LHCN-M2 (cell line): Measurements from ENCODE around the gene EEF2KMT. TPM values are rescaled to one million over a fixed set of nuclear protein-coding genes. Genes with fewer than 3 reads are reported as not detected.
"Not testable (repeated sequence)": the region's sequence is repeated elsewhere in the genome, so short reads cannot be mapped to it uniquely, and the experiment has no call there.

Experiments used
- DNase-seq: peaks from one replicate; pipeline ENCODE4 v3.0.0-alpha.2; 2012; ENCODE audit warnings: low read depth
- total RNA-seq: library from RNA; depleted of rRNA; stranded (reverse); fragments of >200 nt; gene quantifications from 2 replicates; pipeline ENCODE4 v1.2.3, GENCODE V29; 2014

The EEF2KMT gene
- total RNA-seq, 1 experiment from 2014 or later, result 26.1 TPM

- DNase-seq, result not testable (repeated sequence)
These were observed 1.0 kb downstream of the EEF2KMT start for GRCh38 chr16:5096437-5097060.

- DNase-seq, result not testable (repeated sequence)
These were observed 2.3 kb downstream of the EEF2KMT start for GRCh38 chr16:5095145-5095830.

GRCh38 chr16:5093746-5094145, 3.8 kb downstream of the EEF2KMT start:
- not testable (repeated sequence) for DNase-seq

GRCh38 chr16:5093081-5093480, 4.5 kb downstream of the EEF2KMT start:
- not testable (repeated sequence) for DNase-seq

DNA sequence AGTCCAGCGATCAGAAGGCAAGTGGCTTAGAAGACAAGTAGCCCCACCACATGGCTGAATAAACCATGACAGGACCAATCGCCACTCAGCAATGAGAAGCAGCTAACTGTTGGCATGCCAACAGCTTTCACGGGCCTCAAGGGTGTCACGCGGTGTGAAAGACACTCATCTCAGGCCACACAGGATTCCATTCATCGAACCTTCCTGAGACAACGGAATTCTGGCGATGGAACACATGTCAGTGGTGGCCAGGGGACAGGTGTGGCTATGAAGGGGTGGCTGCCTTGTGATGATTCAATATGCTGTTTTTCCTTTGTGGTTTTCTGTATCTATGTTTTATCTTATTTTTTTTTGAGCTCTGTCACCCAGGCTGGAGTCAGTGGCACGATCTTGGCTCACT, 7.0 kb downstream of the EEF2KMT start:
- peak; percentile 58 for DNase-seq

GRCh38 chr16:5089911-5090555, 7.6 kb downstream of the EEF2KMT start:
- not testable (repeated sequence) for DNase-seq

- DNase-seq, result not testable (repeated sequence)
These were observed 8.7 kb downstream of the EEF2KMT start for GRCh38 chr16:5088936-5089335.

GRCh38 chr16:5088086-5088790, 9.4 kb downstream of the EEF2KMT start:
- DNase-seq, result not testable (repeated sequence)

GRCh38 chr16:5085716-5086115, 11.9 kb downstream of the EEF2KMT start:
- not testable (repeated sequence) for DNase-seq

- DNase-seq, result peak; percentile 45
These were observed 12.8 kb downstream of the EEF2KMT start for GRCh38 chr16:5084802-5085201.

DNA sequence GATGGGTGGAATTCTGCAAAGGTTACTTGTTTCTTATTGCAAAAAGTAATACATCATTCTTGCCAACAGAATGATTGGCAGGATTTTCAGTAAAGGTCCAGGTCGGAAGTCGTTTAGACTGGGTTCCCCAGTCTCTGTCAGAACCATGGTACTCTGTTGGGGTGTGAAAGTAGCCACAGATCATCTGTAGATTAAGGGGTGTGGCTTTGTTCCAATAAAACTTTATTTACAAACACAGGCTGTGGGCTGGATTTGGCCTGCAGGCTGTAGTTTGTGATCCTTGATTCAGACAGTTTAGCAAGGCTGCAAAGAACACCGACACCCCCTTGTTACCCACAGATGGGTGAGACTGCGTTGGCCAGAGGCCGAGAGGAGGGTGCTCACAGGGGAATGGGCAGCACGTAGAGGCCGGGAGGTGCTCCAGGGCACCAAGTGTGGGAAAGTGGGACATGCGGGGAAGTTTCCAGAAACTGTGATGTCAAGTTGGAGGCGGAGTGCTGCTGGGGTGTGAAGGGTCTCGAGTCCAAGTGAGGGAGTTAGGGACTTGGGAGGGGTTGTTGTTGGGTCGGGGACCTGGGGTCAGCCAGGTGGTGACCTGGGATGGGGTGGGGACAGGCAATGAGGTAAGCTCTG, 13.4 kb downstream of the EEF2KMT start:
- not testable (repeated sequence) for DNase-seq

GRCh38 chr16:5083646-5084045, 13.9 kb downstream of the EEF2KMT start:
- not testable (repeated sequence) for DNase-seq

GRCh38 chr16:5080996-5081395, 16.6 kb downstream of the EEF2KMT start:
- DNase-seq, result not testable (repeated sequence)

- not testable (repeated sequence) for DNase-seq
These were observed 17.1 kb downstream of the EEF2KMT start for GRCh38 chr16:5080461-5080860.

DNA sequence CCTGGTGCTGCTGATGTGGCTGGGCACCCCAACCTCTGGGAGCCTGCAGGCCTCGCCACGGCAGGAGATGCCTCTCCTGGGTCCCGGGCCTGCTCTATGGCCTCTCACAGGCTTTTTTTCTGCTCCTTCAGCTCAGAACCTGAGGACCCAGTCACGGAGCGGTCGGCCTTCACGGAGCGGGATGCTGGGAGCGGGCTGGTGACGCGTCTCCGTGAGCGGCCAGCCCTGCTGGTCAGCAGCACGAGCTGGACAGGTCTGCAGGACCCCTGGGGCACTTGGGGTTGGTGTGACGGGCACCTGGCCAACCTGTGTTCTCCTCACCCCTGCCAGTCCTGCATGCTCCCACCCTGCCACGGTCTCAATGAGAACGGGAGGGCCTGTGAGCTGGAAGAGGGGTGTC, 19.0 kb downstream of the EEF2KMT start:
- DNase-seq, result no peak

GRCh38 chr16:5077304-5077703, 20.3 kb downstream of the EEF2KMT start:
- no peak for DNase-seq

DNA sequence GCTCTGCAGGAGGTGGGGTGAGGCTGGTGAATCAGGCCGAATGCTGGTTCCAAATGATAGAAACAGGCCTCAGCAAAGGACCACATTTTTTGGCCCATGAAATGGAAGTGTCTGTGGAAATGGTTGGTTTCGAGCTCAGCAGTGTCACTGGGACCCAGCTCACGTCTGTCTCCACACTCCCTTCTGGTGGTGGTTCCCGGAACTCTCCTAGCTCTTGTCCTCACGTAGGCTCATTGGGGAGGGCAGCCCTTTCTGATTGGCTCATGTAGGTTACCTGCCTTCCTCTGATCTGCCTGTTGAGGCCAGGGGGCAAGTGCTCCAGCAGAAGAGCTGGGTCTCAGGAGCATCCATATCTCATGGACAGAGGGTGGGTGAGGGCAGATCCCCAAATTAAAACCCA, 22.0 kb downstream of the EEF2KMT start:
- DNase-seq, result no peak

GRCh38 chr16:5073771-5074170, 23.8 kb downstream of the EEF2KMT start:
- not testable (repeated sequence) for DNase-seq

DNA sequence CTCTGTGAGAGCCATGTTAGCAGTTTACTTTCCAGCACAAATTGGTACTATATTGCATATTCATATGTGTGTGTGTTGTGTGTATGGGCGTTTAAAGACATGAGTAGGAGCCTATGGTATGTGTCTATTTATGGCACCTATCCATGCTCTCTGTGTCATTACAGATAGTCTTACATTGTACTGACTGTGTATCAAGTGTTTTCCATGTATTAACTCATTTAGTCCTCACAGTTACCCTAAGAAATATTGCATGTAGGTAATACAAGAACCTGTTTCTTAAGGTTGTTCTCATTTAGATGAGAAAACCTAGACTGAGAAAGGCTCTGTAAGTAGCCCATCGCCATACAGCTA, 24.3 kb downstream of the EEF2KMT start:
- no peak for DNase-seq

DNA sequence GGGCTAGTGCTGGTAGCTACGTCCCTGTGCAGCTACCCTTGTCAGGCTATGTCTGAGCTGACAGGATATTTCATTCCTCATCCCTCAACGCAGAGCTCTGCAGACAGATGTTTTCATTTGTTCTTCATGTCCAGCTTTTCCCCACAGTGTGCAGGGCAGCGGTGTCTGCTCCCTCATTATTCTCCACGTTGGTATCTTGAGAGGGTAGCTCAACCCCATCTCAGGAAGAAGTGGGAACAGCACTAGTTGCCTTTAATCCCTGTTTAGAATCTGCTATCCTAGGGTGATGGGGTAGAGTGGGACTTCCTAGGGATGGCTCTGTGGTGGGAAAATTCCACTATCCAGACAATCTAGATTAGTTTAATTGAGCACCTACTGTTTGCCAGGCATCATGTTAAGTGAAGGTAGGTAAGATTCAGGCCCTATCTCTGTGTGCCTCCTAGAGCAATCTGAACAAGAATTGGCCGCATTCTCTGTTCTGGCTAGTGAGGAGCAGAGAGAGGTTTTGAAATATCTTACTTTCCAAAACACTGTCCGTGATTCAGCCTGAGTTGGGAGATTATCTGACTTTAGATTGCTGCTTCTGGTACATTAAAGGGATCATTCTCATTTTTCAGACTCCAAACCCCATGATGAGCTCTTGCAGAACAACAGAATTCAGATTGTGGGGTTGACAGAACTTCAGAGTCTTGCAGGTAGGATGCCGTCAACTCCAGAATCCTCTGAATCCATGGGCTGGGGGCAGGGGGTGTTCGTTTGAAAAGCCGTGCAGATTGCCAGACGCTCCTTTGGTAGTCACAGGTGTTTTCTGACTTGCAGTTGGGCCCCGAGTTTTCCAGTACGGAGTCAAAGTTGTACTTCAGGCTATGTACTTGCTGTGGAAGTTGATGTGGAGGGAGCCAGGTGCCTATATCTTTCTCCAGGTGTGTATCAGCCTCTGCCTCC, 25.0 kb downstream of the EEF2KMT start:
- peak; percentile 12 for DNase-seq
